D721Med (cell line): ENCODE measurements around the gene ABT1.

Experiments used
- DNase-seq: peaks from one replicate; pipeline ENCODE4 v3.0.0; 2011; ENCODE audit warnings: low spot score; ENCODE audit not compliant: insufficient read length
- FAIRE-seq: peaks from 2 replicates; lab custom pipeline; 2011; peaks lifted over from hg19 to GRCh38; lab: Jason Lieb, UNC
- TF ChIP-seq, protein P1 (sequence below): IDR thresholded peaks from 2 replicates; pipeline ENCODE4 v1.5.1; 2012; ENCODE audit warnings: mild to moderate bottlenecking, control low read depth; ENCODE audit not compliant: insufficient read depth; ENCODE audit errors: missing control alignments

Gene ABT1

DNA sequence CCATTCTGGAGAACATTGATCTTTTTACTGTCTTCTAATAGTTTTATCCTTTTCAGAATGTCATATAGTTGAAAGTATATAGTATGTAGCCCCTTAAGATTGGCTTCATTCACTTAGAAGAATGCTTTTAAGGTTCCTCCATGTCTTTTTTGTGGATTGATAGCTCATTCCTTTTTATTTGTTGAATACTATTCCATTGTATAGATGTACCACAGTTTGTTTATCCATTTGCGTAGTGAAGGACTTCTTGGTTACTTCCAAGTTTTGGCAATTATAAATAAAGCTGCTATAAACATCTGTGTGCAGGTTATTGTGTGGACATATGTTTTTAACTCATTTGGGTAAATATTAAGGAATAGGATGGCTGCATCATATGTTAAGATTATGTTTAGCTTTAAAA lies 27.8 kb downstream of the ABT1 start:
- TF ChIP-seq, protein P1, sequence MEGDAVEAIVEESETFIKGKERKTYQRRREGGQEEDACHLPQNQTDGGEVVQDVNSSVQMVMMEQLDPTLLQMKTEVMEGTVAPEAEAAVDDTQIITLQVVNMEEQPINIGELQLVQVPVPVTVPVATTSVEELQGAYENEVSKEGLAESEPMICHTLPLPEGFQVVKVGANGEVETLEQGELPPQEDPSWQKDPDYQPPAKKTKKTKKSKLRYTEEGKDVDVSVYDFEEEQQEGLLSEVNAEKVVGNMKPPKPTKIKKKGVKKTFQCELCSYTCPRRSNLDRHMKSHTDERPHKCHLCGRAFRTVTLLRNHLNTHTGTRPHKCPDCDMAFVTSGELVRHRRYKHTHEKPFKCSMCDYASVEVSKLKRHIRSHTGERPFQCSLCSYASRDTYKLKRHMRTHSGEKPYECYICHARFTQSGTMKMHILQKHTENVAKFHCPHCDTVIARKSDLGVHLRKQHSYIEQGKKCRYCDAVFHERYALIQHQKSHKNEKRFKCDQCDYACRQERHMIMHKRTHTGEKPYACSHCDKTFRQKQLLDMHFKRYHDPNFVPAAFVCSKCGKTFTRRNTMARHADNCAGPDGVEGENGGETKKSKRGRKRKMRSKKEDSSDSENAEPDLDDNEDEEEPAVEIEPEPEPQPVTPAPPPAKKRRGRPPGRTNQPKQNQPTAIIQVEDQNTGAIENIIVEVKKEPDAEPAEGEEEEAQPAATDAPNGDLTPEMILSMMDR, result no peak
- DNase-seq (no peak), FAIRE-seq (no peak)

DNA sequence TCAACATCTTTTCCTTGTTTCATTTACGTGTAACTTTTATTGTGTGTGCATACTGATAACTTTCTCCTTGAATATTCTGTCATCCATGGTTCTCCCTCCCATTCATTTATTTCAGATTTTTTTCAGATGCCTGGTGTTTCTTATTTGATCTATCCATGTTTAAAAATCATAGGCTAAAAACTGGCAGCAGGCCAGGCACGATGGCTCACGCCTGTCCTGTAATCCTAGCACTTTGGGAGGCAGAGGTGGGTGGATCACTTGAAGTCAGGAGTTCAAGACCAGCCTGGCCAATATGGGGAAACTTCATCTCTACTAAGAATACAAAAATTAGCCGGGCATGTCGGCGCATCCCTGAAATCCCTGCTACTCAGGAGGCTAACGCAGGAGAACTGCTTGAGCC lies 31.1 kb downstream of the ABT1 start:
- no peak for DNase-seq
- TF ChIP-seq, protein P1, result no peak
- no peak for FAIRE-seq

DNA sequence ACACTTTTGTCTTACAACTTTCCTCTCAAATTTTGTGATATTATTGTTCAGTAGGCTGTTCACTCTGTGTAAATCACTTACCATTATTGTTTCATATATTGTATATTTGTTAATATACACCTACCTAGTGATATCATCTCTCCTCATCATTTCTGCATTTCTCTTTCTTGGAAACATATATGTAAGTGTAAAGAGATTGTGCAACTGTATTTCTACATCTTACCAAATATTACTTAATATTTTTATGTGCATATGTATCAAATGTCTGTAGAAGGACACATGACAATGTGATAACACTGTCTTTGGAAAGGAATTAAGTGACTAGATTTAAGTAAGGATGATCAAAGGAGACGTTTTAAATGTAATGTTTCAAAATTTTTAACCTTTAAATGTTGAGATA lies 32.6 kb downstream of the ABT1 start:
- DNase-seq (no peak), FAIRE-seq (no peak)
- TF ChIP-seq, protein P1, result no peak

DNA sequence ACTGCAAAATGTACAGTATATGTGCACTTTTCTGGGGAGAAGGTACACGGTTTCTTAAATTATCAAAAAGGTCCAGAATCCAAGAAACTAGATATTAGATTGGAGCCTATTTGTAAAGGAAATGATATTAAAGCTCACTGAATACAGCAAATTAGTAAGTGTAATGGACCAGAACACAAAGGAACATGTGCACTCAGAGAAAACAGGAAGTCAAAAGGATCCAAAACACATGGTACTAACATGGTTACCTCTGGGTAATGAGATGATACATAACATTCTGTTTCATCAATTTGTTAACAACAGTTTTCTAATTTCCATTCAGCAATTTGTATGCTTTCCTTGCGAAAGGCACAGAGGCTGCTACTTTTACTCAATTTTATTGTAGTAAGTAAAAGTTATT lies 44.1 kb downstream of the ABT1 start:
- TF ChIP-seq, protein P1, result no peak
- FAIRE-seq (no peak), DNase-seq (no peak)

DNA sequence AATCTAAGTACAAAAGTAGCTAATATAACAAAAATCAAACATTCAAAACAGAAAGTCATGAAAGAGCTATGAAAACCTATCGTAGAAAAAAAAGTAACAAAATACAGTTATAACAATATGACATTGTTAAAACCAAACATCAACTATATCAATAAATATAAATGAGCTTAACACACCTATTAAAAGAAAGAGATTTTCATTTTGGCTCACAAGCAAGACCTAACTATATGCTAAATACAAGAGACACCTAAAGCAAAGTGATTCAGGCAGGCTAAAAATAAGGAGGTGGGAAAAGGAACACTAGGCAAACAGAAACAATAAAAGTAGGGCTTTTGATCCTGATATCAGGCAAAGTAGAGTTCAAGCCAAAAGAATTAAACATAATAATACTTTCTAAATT lies 49.3 kb downstream of the ABT1 start:
- TF ChIP-seq, protein P1, result no peak
- FAIRE-seq, result no peak
- DNase-seq, result no peak
